GM12878 (cell line): Measurements from ENCODE around the gene CLRN1.

ENCODE experiments used
- CTCF ChIP-seq, 3 experiments: IDR thresholded peaks in 2 of 3; conservative IDR thresholded peaks in 1 of 3; 2 replicates each; pipeline ENCODE4 v1.5.1; 2011; ENCODE audit warnings: low read depth in 3 of 3, low read length in 3 of 3, mild to moderate bottlenecking in 3 of 3, control low read depth in 2 of 3, moderate library complexity in 2 of 3, inconsistent platforms in 1 of 3, mixed read lengths in 1 of 3; ENCODE audit not compliant: control insufficient read depth in 2 of 3, insufficient read depth in 1 of 3; ENCODE audit errors: extremely low read depth in 1 of 3
- CUX1 ChIP-seq: IDR thresholded peaks from 2 replicates; pipeline ENCODE4 v1.6.1; 2012; ENCODE audit warnings: improper control_type of control experiment, low read depth, low read length; ENCODE audit not compliant: insufficient replicate concordance
- KDM1A ChIP-seq: fragments of 200-600 bp; sonication (generic); IDR thresholded peaks from 2 replicates; pipeline ENCODE4 v1.6.1; 2016; ENCODE audit warnings: borderline replicate concordance
- NBN ChIP-seq: fragments of 450-650 bp; IDR thresholded peaks from 2 replicates; pipeline ENCODE4 v1.6.1; 2016
- NFYB ChIP-seq: IDR thresholded peaks from 2 replicates; pipeline ENCODE4 v1.6.1; 2011; ENCODE audit warnings: low read depth, mild to moderate bottlenecking, low read length, improper control_type of control experiment, moderate library complexity; ENCODE audit not compliant: insufficient read depth
- POLR2A ChIP-seq: IDR thresholded peaks from 2 replicates; pipeline ENCODE4 v1.6.1; 2011; ENCODE audit warnings: low read depth, mild to moderate bottlenecking, low read length
- TCF3 ChIP-seq: IDR thresholded peaks from 2 replicates; pipeline ENCODE4 v1.6.1; 2012; ENCODE audit warnings: low read depth, mild to moderate bottlenecking, low read length, borderline replicate concordance; ENCODE audit not compliant: insufficient read depth

GRCh38 chr3:150998996-150999395 is 26.5 kb upstream of the CLRN1 start:
- TF ChIP-seq CTCF (IDR thresholded peaks at IDR 0.05 in 2 of 3, conservative IDR thresholded peaks at IDR 0.05 in 1 of 3; ENCODE audit: control insufficient read depth in 2 of 3, extremely low read depth in 1 of 3, insufficient read depth in 1 of 3, low read depth in 3 of 3, low read length in 3 of 3), result no peak
- TF ChIP-seq POLR2A, result no peak
- no peak for TF ChIP-seq NFYB
- no peak for TF ChIP-seq KDM1A
- TF ChIP-seq TCF3, result no peak
- TF ChIP-seq NBN, result no peak
- TF ChIP-seq CUX1, result no peak
